ENCODE data around the gene TNIP2.
A peak's percentile ranks its signal among the peaks of the same experiment; 100 is the strongest.
"Not testable (repeated sequence)": the region's sequence is repeated elsewhere in the genome, so short reads cannot be mapped to it uniquely, and the experiment has no call there.

The TNIP2 gene

DNA sequence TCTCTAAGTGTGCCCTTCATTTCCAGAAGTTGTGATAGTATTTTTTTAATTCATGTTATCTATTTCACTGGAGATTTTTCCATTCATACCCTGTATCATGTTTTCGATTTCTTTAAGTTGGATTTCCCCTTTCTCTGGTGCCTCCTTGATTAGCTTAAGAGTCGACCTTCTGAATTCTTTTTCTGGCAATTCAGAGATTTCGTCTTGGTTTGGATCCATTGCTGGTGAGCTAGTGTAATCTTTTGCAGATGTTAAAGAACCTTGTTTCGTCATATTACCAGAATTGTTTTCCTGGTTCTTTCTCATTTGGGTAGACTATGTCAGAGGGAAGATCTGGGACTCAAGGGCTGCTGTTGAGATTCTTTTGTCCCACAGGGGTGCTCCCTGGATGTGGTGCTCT, 27.7 kb upstream of the TNIP2 start:
- no peak overlapping the region for H3K4me3 ChIP-seq (ENCODE audit: low read depth, low read length)
- no peak for DNase-seq (ENCODE audit: low read depth)

DNA sequence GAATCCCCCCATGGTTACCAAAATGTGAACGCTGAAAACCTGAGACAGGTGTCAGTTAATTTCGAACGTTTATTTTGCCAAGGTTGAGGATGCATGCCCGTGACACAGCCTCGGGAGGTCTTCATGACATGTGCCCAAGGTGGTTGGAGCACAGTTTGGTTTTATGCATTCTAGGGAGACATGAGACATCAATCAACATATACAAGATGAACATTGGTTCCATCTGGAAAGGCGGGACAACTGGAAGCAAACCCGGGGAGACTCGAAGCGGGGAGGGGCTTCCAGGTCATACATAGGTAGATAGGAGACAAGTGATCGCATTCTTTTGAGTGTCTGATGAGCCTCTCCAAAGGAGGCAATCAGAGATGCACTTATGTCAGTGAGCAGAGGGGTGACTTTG, 25.8 kb upstream of the TNIP2 start:
- H3K4me3 ChIP-seq (ENCODE audit: low read depth, low read length), result no peak overlapping the region
- no peak for DNase-seq (ENCODE audit: low read depth)

DNA sequence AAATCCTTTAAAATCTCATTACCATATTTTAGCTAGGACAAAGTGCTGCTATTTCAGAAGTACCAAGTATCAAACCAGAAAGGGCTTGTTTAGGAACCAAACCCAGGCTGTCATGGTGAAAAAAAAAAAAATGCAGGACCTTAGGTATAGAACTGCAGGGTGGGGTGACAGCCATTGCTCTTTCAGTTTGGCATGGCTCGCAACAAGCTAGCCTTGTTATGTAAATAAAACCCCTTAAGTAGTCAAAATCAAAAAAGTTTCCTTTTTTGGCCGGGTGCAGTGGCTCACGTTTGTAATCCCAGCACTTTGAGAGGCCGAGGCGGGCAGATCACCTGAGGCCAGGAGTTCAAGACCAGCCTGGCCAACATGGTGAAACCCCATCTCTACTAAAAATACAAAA, 24.5 kb upstream of the TNIP2 start:
- DNase-seq (ENCODE audit: low read depth); H3K4me3 ChIP-seq (ENCODE audit: low read depth, low read length): not testable (repeated sequence)

DNA sequence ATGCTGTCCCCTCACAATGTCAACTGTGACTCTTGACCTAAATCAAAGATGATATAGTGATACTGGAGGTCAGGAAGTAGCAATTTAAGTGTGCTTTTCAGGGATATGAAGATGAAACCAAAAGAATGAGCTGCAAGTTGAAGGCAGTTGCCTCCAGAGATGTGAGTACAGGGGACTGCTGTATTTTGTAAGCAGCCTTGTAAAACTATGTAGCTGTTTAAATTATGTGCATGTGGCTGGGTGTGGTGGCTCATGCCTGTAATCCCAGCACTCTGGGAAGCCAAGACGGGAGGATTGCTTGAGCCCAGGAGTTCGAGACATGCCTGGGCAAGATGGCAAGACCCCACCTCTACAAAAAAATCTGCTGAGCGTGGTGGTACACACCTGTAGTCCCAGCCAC, 15.1 kb upstream of the TNIP2 start:
- no peak for DNase-seq (ENCODE audit: low read depth)

DNA sequence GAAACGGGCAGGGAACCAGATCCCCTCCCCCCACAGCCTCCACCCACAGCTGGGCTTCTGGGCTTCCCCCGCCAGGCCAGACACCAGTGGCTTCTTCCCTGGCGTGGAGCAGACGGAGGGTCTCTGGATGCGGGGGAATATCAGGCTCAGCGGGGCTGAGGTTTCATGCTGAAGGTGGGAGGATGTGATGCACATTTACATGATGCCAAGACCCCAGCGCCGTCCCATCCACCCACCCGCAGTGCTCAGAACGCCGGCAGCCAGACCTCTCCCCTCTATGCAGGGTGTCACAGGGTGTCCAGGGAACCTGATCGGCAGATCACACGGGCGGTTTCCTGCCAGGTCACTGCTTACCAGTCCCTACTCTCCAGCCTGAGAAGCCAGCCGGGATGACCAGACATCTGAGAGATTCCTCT, 12.8 kb upstream of the TNIP2 start:
- H3K4me3 ChIP-seq (ENCODE audit: low read depth, low read length), result no peak overlapping the region
- DNase-seq (ENCODE audit: low read depth), result no peak

More for the DNA sequence above, 15.1 kb upstream of the TNIP2 start:
- no peak overlapping the region for H3K4me3 ChIP-seq (ENCODE audit: low read depth, low read length)

DNA sequence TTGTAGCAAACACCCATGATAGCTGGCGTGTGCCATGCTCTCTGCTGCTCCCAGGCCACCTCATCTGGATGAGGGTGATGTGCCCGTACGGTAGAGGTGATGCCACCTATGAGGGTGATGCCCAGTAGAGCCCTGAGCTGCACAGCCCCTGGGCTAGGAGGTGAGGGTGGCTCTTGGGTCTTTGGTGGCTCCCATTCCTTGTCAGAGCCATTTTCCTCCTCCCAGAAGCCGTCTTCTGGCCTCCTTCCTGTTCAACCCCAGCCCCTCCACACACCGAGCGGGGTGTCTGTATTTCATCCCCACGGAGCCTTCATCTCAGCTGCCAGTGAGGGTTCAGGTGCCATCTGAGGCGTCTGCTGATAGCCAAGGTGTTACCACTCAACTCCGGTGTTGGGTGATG, 12.0 kb upstream of the TNIP2 start:
- no peak for DNase-seq (ENCODE audit: low read depth)
- no peak overlapping the region for H3K4me3 ChIP-seq (ENCODE audit: low read depth, low read length)

- no peak for DNase-seq (ENCODE audit: low read depth)
- no peak overlapping the region for H3K4me3 ChIP-seq (ENCODE audit: low read depth, low read length)
Measured at GRCh38 chr4:2767705-2768074, 11.6 kb upstream of the TNIP2 start.

DNA sequence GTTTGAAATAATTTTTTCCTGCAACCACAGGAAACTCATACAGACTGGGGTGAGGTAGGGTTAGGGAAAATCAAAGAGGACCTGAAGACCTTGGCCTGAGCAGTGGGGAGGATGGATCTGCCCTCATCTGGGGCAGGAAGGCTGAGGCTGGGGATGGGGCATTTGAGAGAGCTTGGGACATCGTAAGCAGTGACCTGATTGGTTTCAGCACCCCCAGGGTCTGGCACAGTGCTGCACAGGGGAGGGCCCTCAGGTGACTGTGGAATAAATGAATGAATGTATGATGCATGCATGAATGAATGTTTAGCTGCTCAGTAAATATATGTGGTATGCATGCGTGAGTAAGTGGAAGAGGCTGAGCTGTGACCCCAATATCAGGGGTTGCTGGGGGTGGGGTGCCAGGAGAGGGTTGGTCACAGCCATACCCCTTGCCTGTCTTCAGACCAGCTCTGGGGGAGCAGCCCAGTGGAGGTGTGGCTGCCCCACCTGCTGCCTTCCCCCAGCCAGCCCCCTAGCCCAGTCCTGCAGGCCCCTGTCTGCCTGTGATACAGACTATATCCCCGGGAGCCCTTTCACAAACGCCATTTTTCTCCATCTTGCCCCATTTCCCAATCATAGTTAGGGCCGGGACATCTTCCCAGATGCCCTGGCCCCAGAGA, 11.0 kb upstream of the TNIP2 start:
- H3K4me3 ChIP-seq (ENCODE audit: low read depth, low read length), result no peak overlapping the region
- no peak for DNase-seq (ENCODE audit: low read depth)

DNA sequence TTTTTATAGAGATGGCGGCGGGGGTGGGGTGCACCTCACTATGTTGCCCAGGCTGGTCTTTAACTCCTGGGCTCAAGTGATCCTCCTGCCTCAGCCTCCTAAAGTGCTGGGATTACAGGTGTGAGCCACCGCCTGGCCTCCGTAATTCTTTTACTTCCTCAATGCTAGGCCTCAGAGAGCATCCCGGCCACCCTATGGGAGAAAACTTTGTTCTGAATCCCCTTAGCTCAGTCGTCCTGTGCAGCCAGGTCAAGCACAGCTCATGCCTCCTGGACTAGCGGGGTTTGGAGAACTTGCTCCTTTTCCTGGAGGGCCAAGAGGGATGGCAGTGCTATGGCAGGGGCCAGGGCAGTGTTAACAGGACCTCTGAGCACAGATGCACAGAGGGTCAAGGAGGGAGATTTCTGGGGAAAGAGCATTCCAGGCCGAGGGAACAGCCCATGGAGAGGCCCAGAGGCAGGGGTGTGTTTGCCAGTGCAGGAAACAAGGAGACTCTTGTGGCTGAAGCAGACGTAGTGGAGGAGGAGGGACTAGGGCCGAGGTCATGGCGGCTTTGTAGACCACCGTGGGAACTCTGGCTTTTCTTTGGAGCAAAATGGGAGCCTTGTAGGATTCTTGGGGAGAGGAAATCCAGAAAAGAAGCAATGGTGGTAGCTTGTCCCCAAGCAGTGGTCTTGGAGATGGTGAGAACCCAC, 9.8 kb upstream of the TNIP2 start:
- no peak for DNase-seq (ENCODE audit: low read depth)
- no peak overlapping the region for H3K4me3 ChIP-seq (ENCODE audit: low read depth, low read length)

DNA sequence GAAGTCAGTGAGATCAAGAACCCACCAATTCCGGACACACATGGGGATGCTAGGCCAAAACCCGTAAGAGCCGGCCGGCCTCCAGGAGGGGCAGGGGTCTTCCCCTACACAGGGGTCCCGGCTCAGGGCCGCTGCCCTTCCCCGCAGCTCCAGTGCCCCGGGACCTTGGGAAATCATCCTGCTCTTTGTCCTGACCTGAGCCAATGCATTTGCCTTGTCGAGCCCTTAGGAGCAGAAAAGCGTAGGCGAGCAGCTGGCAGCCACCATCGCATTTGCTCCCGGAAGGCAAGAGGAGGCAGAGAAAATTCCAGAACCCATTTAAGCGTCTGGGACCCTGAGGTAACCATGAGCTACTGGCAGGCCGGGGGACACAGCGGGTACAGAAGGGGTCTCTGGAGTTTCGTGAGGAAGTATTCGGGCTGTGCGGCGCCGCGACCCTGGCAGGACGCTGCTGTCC, 7.4 kb upstream of the TNIP2 start:
- no peak for DNase-seq (ENCODE audit: low read depth)
- H3K4me3 ChIP-seq (ENCODE audit: low read depth, low read length), result peak overlapping the region; percentile 46

DNA sequence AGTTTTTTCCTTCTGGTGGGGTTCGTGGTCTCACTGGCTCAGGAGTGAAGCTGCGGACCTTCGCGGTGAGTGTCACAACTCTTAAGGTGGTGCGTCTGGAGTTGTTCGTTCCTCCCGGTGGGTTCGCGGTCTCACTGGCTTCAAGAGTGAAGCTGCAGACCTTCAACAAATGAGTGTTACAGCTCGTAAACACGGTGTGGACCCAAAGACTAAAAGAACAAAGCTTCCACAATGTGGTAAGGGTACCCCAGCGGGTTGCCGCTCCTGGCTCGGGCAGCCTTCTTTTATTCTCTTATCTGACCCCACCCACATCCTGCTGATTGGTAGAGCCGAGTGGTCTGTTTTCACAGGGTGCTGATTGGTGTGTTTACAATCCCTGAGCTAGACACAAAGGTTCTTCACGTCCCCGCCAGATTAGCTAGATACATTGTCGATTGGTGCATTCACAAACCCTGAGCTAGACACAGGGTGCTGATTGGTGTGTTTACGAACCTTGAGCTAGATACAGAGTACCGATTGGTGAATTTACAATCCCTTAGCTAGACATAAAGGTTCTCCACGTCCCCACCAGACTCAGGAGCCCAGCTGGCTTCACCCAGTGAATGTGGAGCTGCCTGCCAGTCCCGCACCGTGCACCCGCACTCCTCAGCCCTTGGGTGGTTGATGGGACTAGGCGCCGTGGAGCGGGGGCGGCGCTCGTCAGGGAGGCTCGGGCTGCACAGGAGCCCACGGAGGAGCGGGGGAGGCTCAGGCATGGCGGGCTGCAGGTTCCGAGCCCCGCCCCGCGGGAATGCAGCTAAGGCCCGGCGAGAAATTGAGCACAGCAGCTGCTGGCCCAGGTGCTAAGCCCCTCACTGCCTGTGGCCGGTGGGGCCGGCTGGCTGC, 6.6 kb upstream of the TNIP2 start:
- H3K4me3 ChIP-seq (ENCODE audit: low read depth, low read length), result not testable (repeated sequence)

DNA sequence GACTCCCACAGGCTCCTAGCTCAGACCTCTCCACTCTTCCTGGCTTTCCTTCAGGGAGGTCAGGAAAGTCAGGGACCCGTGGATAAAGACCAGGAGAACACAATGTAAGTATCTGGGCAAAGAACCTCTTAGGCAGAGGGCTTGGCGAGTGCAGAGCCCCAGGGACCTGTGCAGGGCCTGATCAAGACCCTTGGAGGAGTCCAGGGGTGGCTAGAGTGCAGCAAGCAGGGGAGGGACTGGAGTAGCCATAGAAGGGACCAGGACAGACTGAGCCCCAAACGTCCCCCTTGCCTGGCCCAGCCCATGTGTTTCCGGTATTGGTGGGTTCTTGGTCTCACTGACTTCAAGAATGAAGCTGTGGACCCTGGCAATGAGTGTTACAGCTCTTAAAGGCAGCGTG, 5.9 kb upstream of the TNIP2 start:
- no peak overlapping the region for H3K4me3 ChIP-seq (ENCODE audit: low read depth, low read length)
- no peak for DNase-seq (ENCODE audit: low read depth)

More for the DNA sequence above, 6.6 kb upstream of the TNIP2 start:
- not testable (repeated sequence) for DNase-seq (ENCODE audit: low read depth)

DNA sequence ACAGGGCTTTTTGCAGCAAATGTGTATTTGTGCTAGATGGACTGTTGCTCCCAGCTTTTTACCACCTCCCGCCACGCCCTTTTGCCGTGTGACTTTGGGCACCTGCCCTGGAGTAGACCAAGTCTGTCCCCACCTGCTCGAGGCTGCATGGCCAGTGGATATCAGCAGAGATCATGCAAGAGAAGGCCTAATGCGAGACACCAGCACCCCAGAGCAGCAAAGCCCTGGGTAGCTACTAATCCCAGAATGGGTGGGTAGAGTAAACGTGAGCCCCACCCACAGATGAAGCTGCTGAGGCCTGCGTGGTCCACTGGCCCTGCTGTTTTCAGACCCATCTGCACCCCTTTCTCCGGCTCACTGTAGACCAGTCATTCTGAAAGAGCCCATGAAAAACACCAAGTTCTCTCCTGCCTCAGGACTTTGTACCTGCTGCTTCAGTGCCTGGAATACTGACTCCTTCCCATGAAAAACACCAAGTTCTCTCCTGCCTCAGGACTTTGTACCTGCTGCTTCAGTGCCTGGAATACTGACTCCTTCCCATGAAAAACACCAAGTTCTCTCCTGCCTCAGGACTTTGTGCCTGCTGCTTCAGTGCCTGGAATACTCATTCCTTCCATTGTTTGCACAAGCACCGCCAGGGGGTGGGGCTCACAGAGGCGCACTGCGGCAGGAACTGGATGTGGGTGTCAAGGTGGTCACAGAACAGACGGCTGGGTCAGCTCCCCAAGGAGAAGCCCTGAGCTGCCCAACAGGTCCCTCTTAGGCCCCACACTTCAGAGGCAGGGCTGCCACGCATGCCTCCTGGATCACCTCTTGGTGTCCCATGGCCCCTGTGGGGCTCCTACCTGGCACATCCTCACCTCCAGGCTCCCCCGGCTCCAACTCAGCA, 5.1 kb upstream of the TNIP2 start:
- DNase-seq (ENCODE audit: low read depth), result no peak
- no peak overlapping the region for H3K4me3 ChIP-seq (ENCODE audit: low read depth, low read length)

- no peak for DNase-seq (ENCODE audit: low read depth)
- H3K4me3 ChIP-seq (ENCODE audit: low read depth, low read length), result no peak overlapping the region
Measured at GRCh38 chr4:2757426-2757825, 1.3 kb upstream of the TNIP2 start.

GRCh38 chr4:2756691-2757350, 685 bp upstream of the TNIP2 start:
- DNase-seq (ENCODE audit: low read depth), result no peak
- H3K4me3 ChIP-seq (ENCODE audit: low read depth, low read length), result peak overlapping the region; percentile 42

GRCh38 chr4:2754848-2755819, 1.0 kb downstream of the TNIP2 start:
- no peak for DNase-seq (ENCODE audit: low read depth)
- peak overlapping the region; percentile 84 for H3K4me3 ChIP-seq (ENCODE audit: low read depth, low read length)

DNA sequence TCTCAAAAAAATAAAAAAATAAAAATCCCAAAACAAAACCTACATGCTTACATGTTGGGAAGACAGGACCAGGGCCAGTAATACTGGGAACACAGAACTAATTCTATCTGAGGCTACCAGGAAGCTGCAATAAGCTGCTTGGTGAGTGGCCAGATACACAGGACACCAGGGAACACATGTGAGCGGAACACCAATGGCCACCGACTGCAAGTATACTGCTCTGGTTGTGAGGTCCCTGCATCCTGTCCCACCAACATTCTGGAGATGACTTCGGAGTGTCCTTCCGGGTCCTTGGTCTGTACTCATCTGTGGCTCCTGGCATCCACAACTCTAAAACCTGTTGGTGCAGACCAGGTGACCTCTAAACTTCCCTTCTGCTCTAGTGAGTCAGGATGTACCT, 2.7 kb downstream of the TNIP2 start:
- H3K4me3 ChIP-seq (ENCODE audit: low read depth, low read length), result no peak overlapping the region
- no peak for DNase-seq (ENCODE audit: low read depth)
